ENCODE measurements around the gene PPP1R3G.

GRCh38 chr6:5133943-5134342, 48.8 kb downstream of the PPP1R3G start:
- no peak for TF ChIP-seq CTCF (IDR thresholded peaks at IDR 0.05)
- TF ChIP-seq POLR2A (IDR thresholded peaks at IDR 0.05): no peak

All from adrenal gland (tissue), 5 donors.